CD4-positive, alpha-beta T cell (primary cell): ENCODE measurements around the gene KCNF1. TPM values are rescaled to one million over a fixed set of nuclear protein-coding genes. Genes with fewer than 3 reads are reported as not detected.

Source experiments
- ATAC-seq: fragments of 200-7000 bp; cut with Tn5 transposase; one replicate; pipeline ENCODE4 v1.10.0; 2022; ENCODE audit warnings: mild to moderate bottlenecking; ENCODE audit not compliant: poor library complexity
- CTCF ChIA-PET: fragments of 350-600 bp; sonication (Branson Sonifier 250); formaldehyde crosslinking; loops from one replicate; lab custom pipeline; 2021; ENCODE audit warnings: antibody characterized with exemption, inconsistent platforms; lab: Charles Lee
- POLR2A ChIA-PET: fragments of 350-600 bp; sonication (Branson Sonifier 250); formaldehyde crosslinking; loops from one replicate; lab custom pipeline; 2021; ENCODE audit warnings: antibody characterized with exemption, inconsistent platforms; lab: Charles Lee
- DNase-seq, 14 experiments: peaks; one replicate each; pipeline ENCODE4 v3.0.0-alpha.2; 2013 to 2020; ENCODE audit warnings: mixed read lengths in 2 of 14
- H3K27ac ChIP-seq, 2 donors: one replicate each; pipeline versions ENCODE4 v1.5.1 to v1.7.0; 2013; ENCODE audit warnings: low read length in 2 of 2, low read depth in 1 of 2, mild to moderate bottlenecking in 1 of 2
- H3K27me3 ChIP-seq, 2 experiments: 1 replicate in 1 of 2; 2 replicates in 1 of 2; pipeline versions ENCODE4 v1.6.1 to v1.7.0; 2013; ENCODE audit warnings: low read length in 2 of 2, control low read depth in 1 of 2, mild to moderate bottlenecking in 1 of 2, moderate library complexity in 1 of 2; ENCODE audit not compliant: insufficient read depth in 2 of 2, control insufficient read depth in 1 of 2
- H3K36me3 ChIP-seq: one replicate; pipeline ENCODE4 v1.6.1; 2013; ENCODE audit warnings: low read length, control low read depth; ENCODE audit not compliant: insufficient read depth
- H3K4me1 ChIP-seq: one replicate; pipeline ENCODE4 v1.6.1; 2013; ENCODE audit warnings: low read length, control low read depth; ENCODE audit not compliant: insufficient read depth
- H3K4me3 ChIP-seq: one replicate; pipeline ENCODE4 v1.5.1; 2013; ENCODE audit warnings: mild to moderate bottlenecking, low read length, moderate library complexity
- H3K9me3 ChIP-seq, 2 experiments: 1 replicate in 1 of 2; 2 replicates in 1 of 2; pipeline versions ENCODE4 v1.6.1 to v1.7.0; 2013; ENCODE audit warnings: low read length in 2 of 2, mild to moderate bottlenecking in 2 of 2, control low read depth in 1 of 2, moderate library complexity in 1 of 2; ENCODE audit not compliant: control insufficient read depth in 1 of 2, insufficient read depth in 1 of 2
- H3K27ac Mint-ChIP-seq: one replicate; pipeline ENCODE4 v1.8.0; 2020; ENCODE audit warnings: mixed read lengths
- H3K27me3 Mint-ChIP-seq: one replicate; pipeline ENCODE4 v1.8.0; 2021; ENCODE audit warnings: mixed read lengths
- H3K36me3 Mint-ChIP-seq: one replicate; pipeline ENCODE4 v1.8.0; 2021; ENCODE audit warnings: low read depth, mixed read lengths
- H3K4me1 Mint-ChIP-seq: one replicate; pipeline ENCODE4 v1.8.0; 2021; ENCODE audit warnings: low read depth, mixed read lengths
- H3K4me3 Mint-ChIP-seq: one replicate; pipeline ENCODE4 v1.8.0; 2020; ENCODE audit warnings: mild to moderate bottlenecking, mixed read lengths
- H3K9me3 Mint-ChIP-seq: one replicate; pipeline ENCODE4 v1.8.0; 2020; ENCODE audit warnings: mixed read lengths
- intact Hi-C, 2 experiments: fragments of 100-400 bp; cut with DNase I in 1 of 2; cut with micrococcal nuclease in 1 of 2; formaldehyde crosslinking; loops; one replicate each; pipeline versions ENCODE4 v1.15.1 to v1.9.0; 2023 to 2025; cut with DNase I, micrococcal nuclease
- total RNA-seq, 174 experiments: library from RNA in 2 of 174; stranded (reverse) in 2 of 174; gene quantifications; one replicate each; pipeline ENCODE4 v1.2.3 and lab custom pipeline; 2021 to 2026
- TF ChIP-seq, protein P1 (sequence below): fragments of 200-600 bp; IDR thresholded peaks from one replicate; pipeline ENCODE4 v1.8.0; 2022; ENCODE audit warnings: antibody characterized with exemption, mild to moderate bottlenecking

KCNF1 gene
- total RNA-seq, 2 experiments from 2014 or later = not detected

GRCh38 chr2:10865841-10866240, 45.9 kb upstream of the KCNF1 start:
- CTCF ChIA-PET = no interaction called here
- POLR2A ChIA-PET = no interaction called here

DNA sequence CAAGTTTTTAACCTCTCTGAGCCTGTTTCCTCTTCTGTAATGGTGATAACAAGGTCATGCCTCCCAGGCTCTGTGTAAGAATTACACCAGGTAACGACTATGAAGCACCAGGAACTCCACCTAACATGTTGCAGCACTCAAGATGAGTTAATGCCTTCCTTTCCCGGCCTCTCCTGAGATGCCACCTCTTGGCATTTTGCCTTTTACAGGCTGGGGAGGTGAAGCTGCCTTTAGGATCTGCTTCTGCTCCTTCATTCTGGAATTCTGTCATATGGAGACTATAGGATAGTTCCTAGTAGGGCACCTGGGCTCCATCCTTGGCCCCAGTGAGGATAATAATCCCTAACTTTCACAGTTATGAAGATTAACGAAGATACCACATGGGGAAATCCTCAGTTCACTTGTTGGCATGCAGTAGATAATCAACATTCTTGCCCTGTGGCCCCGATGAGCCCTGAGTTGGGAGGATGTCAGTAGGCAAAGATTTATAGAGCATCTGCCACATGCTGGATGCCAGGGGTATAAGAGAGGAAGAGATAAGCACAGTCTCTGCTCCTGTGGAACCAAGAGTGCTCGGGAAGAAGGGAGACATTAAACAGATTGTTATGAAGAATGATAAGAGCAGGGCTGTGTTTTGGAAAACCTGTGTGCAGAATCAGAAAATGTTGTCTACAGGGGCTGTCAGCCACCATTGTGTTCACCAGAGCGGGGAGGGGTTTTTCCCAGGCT, 43.9 kb upstream of the KCNF1 start:
- Histone ChIP-seq H3K27ac (no peak overlapping the region), H3K36me3 (no peaks in the 10 kb centered on the region), H3K4me1 (peaks cover 16% of the 10 kb centered on the region), H3K27me3 (peaks cover 0 to 6% of the 10 kb centered on the region in 2 experiments), H3K9me3 (no peaks in the 10 kb centered on the region), H3K4me3 (no peak overlapping the region)
- intact Hi-C loops = no loop called here
- H3K36me3 Mint-ChIP-seq = no peaks in the 10 kb centered on the region
- peaks cover 14% of the 10 kb centered on the region for H3K27me3 Mint-ChIP-seq
- peaks cover 20% of the 10 kb centered on the region for H3K4me1 Mint-ChIP-seq
- TF ChIP-seq, protein P1, sequence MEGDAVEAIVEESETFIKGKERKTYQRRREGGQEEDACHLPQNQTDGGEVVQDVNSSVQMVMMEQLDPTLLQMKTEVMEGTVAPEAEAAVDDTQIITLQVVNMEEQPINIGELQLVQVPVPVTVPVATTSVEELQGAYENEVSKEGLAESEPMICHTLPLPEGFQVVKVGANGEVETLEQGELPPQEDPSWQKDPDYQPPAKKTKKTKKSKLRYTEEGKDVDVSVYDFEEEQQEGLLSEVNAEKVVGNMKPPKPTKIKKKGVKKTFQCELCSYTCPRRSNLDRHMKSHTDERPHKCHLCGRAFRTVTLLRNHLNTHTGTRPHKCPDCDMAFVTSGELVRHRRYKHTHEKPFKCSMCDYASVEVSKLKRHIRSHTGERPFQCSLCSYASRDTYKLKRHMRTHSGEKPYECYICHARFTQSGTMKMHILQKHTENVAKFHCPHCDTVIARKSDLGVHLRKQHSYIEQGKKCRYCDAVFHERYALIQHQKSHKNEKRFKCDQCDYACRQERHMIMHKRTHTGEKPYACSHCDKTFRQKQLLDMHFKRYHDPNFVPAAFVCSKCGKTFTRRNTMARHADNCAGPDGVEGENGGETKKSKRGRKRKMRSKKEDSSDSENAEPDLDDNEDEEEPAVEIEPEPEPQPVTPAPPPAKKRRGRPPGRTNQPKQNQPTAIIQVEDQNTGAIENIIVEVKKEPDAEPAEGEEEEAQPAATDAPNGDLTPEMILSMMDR = no peak
- no peaks in the 10 kb centered on the region for H3K9me3 Mint-ChIP-seq
- H3K4me3 Mint-ChIP-seq = no peak overlapping the region
- no peak overlapping the region for H3K27ac Mint-ChIP-seq
- no peak for ATAC-seq
- ChIA-PET CTCF (no interaction called here), POLR2A (no interaction called here)
- DNase-seq = no peak

More at GRCh38 chr2:10865841-10866240, 45.9 kb upstream of the KCNF1 start:
- DNase-seq (peak in 1 of 14 experiments; percentile 21), ATAC-seq (no peak)
- Mint-ChIP-seq H3K27me3 (peaks cover 14% of the 10 kb centered on the region), H3K36me3 (no peaks in the 10 kb centered on the region), H3K4me3 (no peak overlapping the region), H3K9me3 (no peaks in the 10 kb centered on the region), H3K27ac (no peak overlapping the region), H3K4me1 (peaks cover 31% of the 10 kb centered on the region)
- H3K27ac ChIP-seq = no peak overlapping the region
- H3K4me3 ChIP-seq = no peak overlapping the region
- peaks cover 0 to 11% of the 10 kb centered on the region in 2 experiments for H3K27me3 ChIP-seq
- no peaks in the 10 kb centered on the region for H3K9me3 ChIP-seq
- TF ChIP-seq, protein P1 = no peak
- peaks cover 27% of the 10 kb centered on the region for H3K4me1 ChIP-seq
- no peaks in the 10 kb centered on the region for H3K36me3 ChIP-seq
- intact Hi-C loops = no loop called here

DNA sequence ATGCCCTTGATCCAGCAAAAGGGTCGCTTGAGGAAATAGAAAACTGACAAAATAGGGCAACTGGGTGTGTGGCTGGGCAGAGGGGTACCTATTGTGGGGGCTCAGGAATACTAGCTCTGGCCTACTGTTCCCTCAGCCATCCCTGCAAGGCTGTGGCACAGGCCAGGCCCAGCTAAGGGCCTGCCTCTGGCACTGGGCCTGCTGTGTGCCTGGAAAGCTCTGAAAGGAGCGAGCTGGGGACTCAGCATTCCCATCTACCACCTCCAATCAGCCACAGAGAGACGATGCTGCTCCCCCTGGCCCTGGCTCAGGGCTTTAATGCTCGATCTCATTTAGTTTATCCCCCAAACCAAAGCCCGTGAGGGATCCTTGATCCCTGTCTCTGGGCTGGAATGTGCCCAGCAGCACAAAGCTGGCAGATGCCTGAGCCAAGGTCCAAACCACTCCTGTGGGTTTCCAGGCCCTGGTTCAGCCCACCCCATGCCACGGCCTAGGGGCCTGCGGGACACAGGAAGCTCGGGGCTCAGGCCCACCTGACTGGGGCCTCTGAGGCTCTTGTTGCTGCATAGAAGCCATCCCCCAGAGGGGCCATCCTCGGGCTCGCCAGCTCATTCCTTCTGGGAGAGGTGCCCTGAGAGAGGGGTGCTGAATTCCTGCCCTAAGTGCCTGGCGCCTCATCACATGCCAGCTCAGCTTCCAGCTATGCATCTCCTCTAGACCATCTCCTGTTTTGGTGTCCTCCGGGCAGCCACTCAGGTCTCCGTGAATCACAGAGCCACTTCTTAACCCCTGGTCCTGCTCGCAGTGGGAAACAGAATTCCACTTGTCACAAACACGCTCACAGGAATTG, 43.0 kb upstream of the KCNF1 start:
- peaks cover 20% of the 10 kb centered on the region for H3K4me1 Mint-ChIP-seq
- Histone ChIP-seq H3K36me3 (no peaks in the 10 kb centered on the region), H3K4me1 (peaks cover 15% of the 10 kb centered on the region), H3K9me3 (peaks cover 0 to 4% of the 10 kb centered on the region in 2 experiments), H3K27ac (no peak overlapping the region), H3K27me3 (peaks cover 0 to 6% of the 10 kb centered on the region in 2 experiments), H3K4me3 (no peak overlapping the region)
- CTCF ChIA-PET = no interaction called here
- no peaks in the 10 kb centered on the region for H3K9me3 Mint-ChIP-seq
- POLR2A ChIA-PET = no interaction called here
- H3K4me3 Mint-ChIP-seq = no peak overlapping the region
- DNase-seq = no peak
- no peak for ATAC-seq
- peaks cover 14% of the 10 kb centered on the region for H3K27me3 Mint-ChIP-seq
- no peak overlapping the region for H3K27ac Mint-ChIP-seq
- no peaks in the 10 kb centered on the region for H3K36me3 Mint-ChIP-seq
- intact Hi-C loops = no loop called here
- TF ChIP-seq, protein P1 = no peak
